ENCODE data around the gene CEP112. TPM values are rescaled to one million over a fixed set of nuclear protein-coding genes. Genes with fewer than 3 reads are reported as not detected.

Gene CEP112
- total and polyA plus RNA-seq, 2 experiments from 2014 or later: 4.0 to 4.3 TPM

GRCh38 chr17:65867014-65867413, 324.9 kb downstream of the CEP112 start:
- Histone ChIP-seq H3K4me3 (no peak overlapping the region), H3K79me2 (replicated peaks; ENCODE audit: insufficient read depth) (no peaks in the 10 kb centered on the region), H3K4me1 (ENCODE audit: insufficient read depth) (no peaks in the 10 kb centered on the region), H3F3A (replicated peaks; ENCODE audit: low read depth) (no peaks in the 10 kb centered on the region), H4K20me1 (replicated peaks; ENCODE audit: insufficient read depth) (no peaks in the 10 kb centered on the region), H3K4me2 (no peak overlapping the region), H3K36me3 (ENCODE audit: insufficient read depth) (no peaks in the 10 kb centered on the region), H3K9me2 (ENCODE audit: insufficient read depth) (no peaks in the 10 kb centered on the region), H3K27ac (ENCODE audit: low read depth) (no peak overlapping the region), H3K27me3 (ENCODE audit: insufficient read depth) (no peaks in the 10 kb centered on the region), H2AFZ (no peak overlapping the region)
- H3K4me3 Mint-ChIP-seq: no peak overlapping the region
- ATAC-seq (no peak), DNase-seq (ENCODE audit: low spot score) (no peak)
- peaks cover 10% of the 10 kb centered on the region for H3K36me3 Mint-ChIP-seq (ENCODE audit: low read depth)
- no peak overlapping the region for H3K27ac Mint-ChIP-seq
- H3K4me1 Mint-ChIP-seq: no peaks in the 10 kb centered on the region
- TF ChIP-seq ZNF331 (CRISPR knock-in tag; IDR thresholded peaks at IDR 0.05; ENCODE audit: low read depth): no peak
- no peak for TF ChIP-seq ZNF462 (CRISPR knock-in tag; IDR thresholded peaks at IDR 0.05)
- no peak for TF ChIP-seq EZH2phosphoT487 (IDR thresholded peaks at IDR 0.05; ENCODE audit: unreplicated experiment)
- H3K27me3 Mint-ChIP-seq (ENCODE audit: insufficient read depth, low read depth, poor library complexity): no peaks in the 10 kb centered on the region
- peaks cover 15% of the 10 kb centered on the region for H3K9me3 Mint-ChIP-seq

- Mint-ChIP-seq H3K4me1 (no peaks in the 10 kb centered on the region), H3K27ac (no peak overlapping the region), H3K4me3 (no peak overlapping the region), H3K9me3 (peaks cover 15% of the 10 kb centered on the region), H3K27me3 (ENCODE audit: insufficient read depth, low read depth, poor library complexity) (no peaks in the 10 kb centered on the region), H3K36me3 (ENCODE audit: low read depth) (peaks cover 10% of the 10 kb centered on the region)
- TF ChIP-seq REST (IDR thresholded peaks at IDR 0.05; ENCODE audit: unreplicated experiment): no peak
- TF ChIP-seq STAT1 (IDR thresholded peaks at IDR 0.05; ENCODE audit: unreplicated experiment): no peak
- no peak for TF ChIP-seq JUNB (IDR thresholded peaks at IDR 0.05; ENCODE audit: unreplicated experiment)
- TF ChIP-seq, protein P1, sequence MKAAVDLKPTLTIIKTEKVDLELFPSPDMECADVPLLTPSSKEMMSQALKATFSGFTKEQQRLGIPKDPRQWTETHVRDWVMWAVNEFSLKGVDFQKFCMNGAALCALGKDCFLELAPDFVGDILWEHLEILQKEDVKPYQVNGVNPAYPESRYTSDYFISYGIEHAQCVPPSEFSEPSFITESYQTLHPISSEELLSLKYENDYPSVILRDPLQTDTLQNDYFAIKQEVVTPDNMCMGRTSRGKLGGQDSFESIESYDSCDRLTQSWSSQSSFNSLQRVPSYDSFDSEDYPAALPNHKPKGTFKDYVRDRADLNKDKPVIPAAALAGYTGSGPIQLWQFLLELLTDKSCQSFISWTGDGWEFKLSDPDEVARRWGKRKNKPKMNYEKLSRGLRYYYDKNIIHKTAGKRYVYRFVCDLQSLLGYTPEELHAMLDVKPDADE (IDR thresholded peaks at IDR 0.05): no peak
- TF ChIP-seq, protein P2, sequence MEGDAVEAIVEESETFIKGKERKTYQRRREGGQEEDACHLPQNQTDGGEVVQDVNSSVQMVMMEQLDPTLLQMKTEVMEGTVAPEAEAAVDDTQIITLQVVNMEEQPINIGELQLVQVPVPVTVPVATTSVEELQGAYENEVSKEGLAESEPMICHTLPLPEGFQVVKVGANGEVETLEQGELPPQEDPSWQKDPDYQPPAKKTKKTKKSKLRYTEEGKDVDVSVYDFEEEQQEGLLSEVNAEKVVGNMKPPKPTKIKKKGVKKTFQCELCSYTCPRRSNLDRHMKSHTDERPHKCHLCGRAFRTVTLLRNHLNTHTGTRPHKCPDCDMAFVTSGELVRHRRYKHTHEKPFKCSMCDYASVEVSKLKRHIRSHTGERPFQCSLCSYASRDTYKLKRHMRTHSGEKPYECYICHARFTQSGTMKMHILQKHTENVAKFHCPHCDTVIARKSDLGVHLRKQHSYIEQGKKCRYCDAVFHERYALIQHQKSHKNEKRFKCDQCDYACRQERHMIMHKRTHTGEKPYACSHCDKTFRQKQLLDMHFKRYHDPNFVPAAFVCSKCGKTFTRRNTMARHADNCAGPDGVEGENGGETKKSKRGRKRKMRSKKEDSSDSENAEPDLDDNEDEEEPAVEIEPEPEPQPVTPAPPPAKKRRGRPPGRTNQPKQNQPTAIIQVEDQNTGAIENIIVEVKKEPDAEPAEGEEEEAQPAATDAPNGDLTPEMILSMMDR (conservative IDR thresholded peaks at IDR 0.05; ENCODE audit: low read depth in 2 of 2): no peak
- TF ChIP-seq CREB1 (CRISPR knock-in tag; IDR thresholded peaks at IDR 0.05; ENCODE audit: low read depth): no peak
- no peak overlapping the region for H3K27ac ChIP-seq (ENCODE audit: low read depth)
- no peaks in the 10 kb centered on the region for H3K79me2 ChIP-seq (replicated peaks; ENCODE audit: insufficient read depth)
- no peaks in the 10 kb centered on the region for H3K27me3 ChIP-seq (ENCODE audit: insufficient read depth)
- no peaks in the 10 kb centered on the region for H3K4me1 ChIP-seq (ENCODE audit: insufficient read depth)
- no peak overlapping the region for H2AFZ ChIP-seq
- no peak for DNase-seq (ENCODE audit: low spot score)
- H4K20me1 ChIP-seq (replicated peaks; ENCODE audit: insufficient read depth): no peaks in the 10 kb centered on the region
- no peaks in the 10 kb centered on the region for H3K36me3 ChIP-seq (ENCODE audit: insufficient read depth)
- no peaks in the 10 kb centered on the region for H3K9me2 ChIP-seq (ENCODE audit: insufficient read depth)
- H3K4me3 ChIP-seq: no peak overlapping the region
- H3F3A ChIP-seq (replicated peaks; ENCODE audit: low read depth): no peaks in the 10 kb centered on the region
- no peak overlapping the region for H3K4me2 ChIP-seq
- no peak for ATAC-seq
Measured at GRCh38 chr17:65865715-65866425, 326.1 kb downstream of the CEP112 start.
